Measurements from ENCODE around the gene CCDC142. TPM values are rescaled to one million over a fixed set of nuclear protein-coding genes. Genes with fewer than 3 reads are reported as not detected.

Gene CCDC142
- total RNA-seq, 1 donor from 2014 or later, result 29.4 TPM

GRCh38 chr2:74481961-74482800 lies 617 bp downstream of the CCDC142 start:
- no peaks in the 10 kb centered on the region for H3K27me3 Mint-ChIP-seq (ENCODE audit: low read depth)
- H3K4me3 Mint-ChIP-seq, result peak overlapping the region; percentile 100
- H3K36me3 Mint-ChIP-seq, result peaks cover 9% of the 10 kb centered on the region
- peak overlapping the region; percentile 99 for H3K27ac Mint-ChIP-seq
- TF ChIP-seq, protein P1, sequence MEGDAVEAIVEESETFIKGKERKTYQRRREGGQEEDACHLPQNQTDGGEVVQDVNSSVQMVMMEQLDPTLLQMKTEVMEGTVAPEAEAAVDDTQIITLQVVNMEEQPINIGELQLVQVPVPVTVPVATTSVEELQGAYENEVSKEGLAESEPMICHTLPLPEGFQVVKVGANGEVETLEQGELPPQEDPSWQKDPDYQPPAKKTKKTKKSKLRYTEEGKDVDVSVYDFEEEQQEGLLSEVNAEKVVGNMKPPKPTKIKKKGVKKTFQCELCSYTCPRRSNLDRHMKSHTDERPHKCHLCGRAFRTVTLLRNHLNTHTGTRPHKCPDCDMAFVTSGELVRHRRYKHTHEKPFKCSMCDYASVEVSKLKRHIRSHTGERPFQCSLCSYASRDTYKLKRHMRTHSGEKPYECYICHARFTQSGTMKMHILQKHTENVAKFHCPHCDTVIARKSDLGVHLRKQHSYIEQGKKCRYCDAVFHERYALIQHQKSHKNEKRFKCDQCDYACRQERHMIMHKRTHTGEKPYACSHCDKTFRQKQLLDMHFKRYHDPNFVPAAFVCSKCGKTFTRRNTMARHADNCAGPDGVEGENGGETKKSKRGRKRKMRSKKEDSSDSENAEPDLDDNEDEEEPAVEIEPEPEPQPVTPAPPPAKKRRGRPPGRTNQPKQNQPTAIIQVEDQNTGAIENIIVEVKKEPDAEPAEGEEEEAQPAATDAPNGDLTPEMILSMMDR (IDR thresholded peaks at IDR 0.05; ENCODE audit: unreplicated experiment), result no peak
- peaks cover 18% of the 10 kb centered on the region for H3K4me1 Mint-ChIP-seq
- peak in 1 of 2 experiments; percentile 69 for DNase-seq (ENCODE audit: low spot score in 2 of 2, unreplicated experiment in 2 of 2)
- H3K9me3 Mint-ChIP-seq, result no peaks in the 10 kb centered on the region

DNA sequence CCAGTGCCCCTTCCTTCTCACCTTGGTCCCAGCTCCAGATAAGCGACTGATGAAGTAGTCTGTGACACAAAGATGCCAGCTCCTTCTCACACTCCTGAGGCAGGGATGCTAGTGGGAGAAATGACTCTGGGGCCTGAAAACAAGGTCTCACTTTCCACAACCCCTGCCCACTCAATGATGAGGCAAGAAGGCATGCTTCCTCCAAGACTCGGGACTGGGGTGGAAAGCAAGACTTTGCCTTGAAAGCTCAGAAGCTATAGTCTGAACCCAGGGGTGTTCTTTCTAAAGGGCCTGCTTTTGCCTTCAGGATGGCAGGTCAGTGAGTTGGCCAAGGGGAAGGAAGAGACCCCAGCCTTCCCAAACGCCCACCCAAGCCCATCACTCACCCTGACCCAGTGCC lies 1.4 kb downstream of the CCDC142 start:
- H3K36me3 Mint-ChIP-seq, result peaks cover 12% of the 10 kb centered on the region
- peak overlapping the region; percentile 100 for H3K4me3 Mint-ChIP-seq
- no peak for DNase-seq (ENCODE audit: low spot score in 2 of 2, unreplicated experiment in 2 of 2)
- no peaks in the 10 kb centered on the region for H3K27me3 Mint-ChIP-seq (ENCODE audit: low read depth)
- peaks cover 18% of the 10 kb centered on the region for H3K4me1 Mint-ChIP-seq
- H3K9me3 Mint-ChIP-seq, result no peaks in the 10 kb centered on the region
- no peak overlapping the region for H3K27ac Mint-ChIP-seq
- TF ChIP-seq, protein P1 (IDR thresholded peaks at IDR 0.05; ENCODE audit: unreplicated experiment), result no peak

DNA sequence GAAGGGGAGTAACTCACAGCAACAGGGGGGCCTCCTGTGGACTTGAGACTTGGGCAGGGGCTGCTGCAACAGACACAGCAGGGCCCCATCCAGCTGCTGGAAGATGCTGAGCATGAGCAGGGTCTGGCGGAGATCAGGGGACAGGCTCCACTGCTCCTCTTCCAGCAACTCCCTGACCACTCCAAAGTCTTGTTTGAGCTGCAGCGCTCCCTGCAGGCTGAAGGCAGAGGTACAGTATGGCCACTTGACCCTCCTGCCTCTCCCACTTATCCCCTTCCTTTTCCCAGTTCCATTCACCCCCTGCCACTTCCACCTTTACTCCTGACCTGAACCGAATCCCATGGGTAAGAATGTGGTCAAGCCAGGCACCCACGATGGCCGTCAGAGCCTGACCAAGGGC lies 7.9 kb downstream of the CCDC142 start:
- no peak for DNase-seq (ENCODE audit: low spot score in 2 of 2, unreplicated experiment in 2 of 2)
- H3K4me3 Mint-ChIP-seq, result no peak overlapping the region
- H3K27me3 Mint-ChIP-seq (ENCODE audit: low read depth), result no peaks in the 10 kb centered on the region
- H3K9me3 Mint-ChIP-seq, result no peaks in the 10 kb centered on the region
- H3K36me3 Mint-ChIP-seq, result peaks cover 9% of the 10 kb centered on the region
- H3K27ac Mint-ChIP-seq, result peak overlapping the region; percentile 9
- H3K4me1 Mint-ChIP-seq, result peaks cover 18% of the 10 kb centered on the region
- TF ChIP-seq, protein P1 (IDR thresholded peaks at IDR 0.05; ENCODE audit: unreplicated experiment), result no peak

GRCh38 chr2:74474481-74474880 lies 8.3 kb downstream of the CCDC142 start:
- no peak overlapping the region for H3K4me3 Mint-ChIP-seq

DNA sequence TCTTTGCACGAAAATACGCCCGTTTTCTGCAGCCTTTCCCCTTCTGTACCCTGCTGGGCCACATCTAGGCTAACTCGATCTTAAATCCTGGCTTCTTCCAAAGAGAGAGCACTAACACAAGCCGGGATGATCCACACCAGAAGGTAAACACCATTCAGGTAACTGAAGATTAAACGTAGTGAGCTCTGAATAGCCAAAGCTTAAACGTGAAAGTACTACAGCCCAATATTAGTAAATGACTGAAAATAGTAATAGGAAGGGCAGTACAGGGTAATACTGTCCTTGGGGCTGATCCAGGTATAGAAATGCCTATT lies 9.9 kb downstream of the CCDC142 start:
- Mint-ChIP-seq H3K36me3 (peaks cover 9% of the 10 kb centered on the region), H3K9me3 (no peaks in the 10 kb centered on the region), H3K27me3 (ENCODE audit: low read depth) (no peaks in the 10 kb centered on the region), H3K27ac (peak overlapping the region; percentile 99), H3K4me3 (peak overlapping the region; percentile 94), H3K4me1 (peaks cover 18% of the 10 kb centered on the region)
- TF ChIP-seq, protein P1 (IDR thresholded peaks at IDR 0.05; ENCODE audit: unreplicated experiment), result no peak
- no peak for DNase-seq (ENCODE audit: low spot score in 2 of 2, unreplicated experiment in 2 of 2)

More at GRCh38 chr2:74474481-74474880, 8.3 kb downstream of the CCDC142 start:
- no peak for DNase-seq (ENCODE audit: low spot score in 2 of 2, unreplicated experiment in 2 of 2)
- Mint-ChIP-seq H3K36me3 (peaks cover 9% of the 10 kb centered on the region), H3K27ac (peak overlapping the region; percentile 9), H3K27me3 (ENCODE audit: low read depth) (no peaks in the 10 kb centered on the region), H3K4me1 (peaks cover 18% of the 10 kb centered on the region), H3K9me3 (no peaks in the 10 kb centered on the region)
- TF ChIP-seq, protein P1 (IDR thresholded peaks at IDR 0.05; ENCODE audit: unreplicated experiment), result no peak

Measured in mesothelial cell of epicardium (in vitro differentiated cells).